GM12864 (cell line): ENCODE measurements around the gene NABP1.

ENCODE experiments used
- DNase-seq: peaks from one replicate; pipeline ENCODE4 v3.0.0-alpha.2; 2011; ENCODE audit warnings: low read depth
- H3K4me3 ChIP-seq: 2 replicates; pipeline ENCODE4 v1.5.1; 2011; ENCODE audit warnings: mild to moderate bottlenecking, low read depth, low read length, control low read depth
- TF ChIP-seq, protein P1 (sequence below): IDR thresholded peaks from 2 replicates; pipeline ENCODE4 v1.5.1; 2011; ENCODE audit warnings: low read depth, mild to moderate bottlenecking, moderate library complexity, low read length, control low read depth, inconsistent platforms; ENCODE audit errors: missing control alignments

Gene NABP1

DNA sequence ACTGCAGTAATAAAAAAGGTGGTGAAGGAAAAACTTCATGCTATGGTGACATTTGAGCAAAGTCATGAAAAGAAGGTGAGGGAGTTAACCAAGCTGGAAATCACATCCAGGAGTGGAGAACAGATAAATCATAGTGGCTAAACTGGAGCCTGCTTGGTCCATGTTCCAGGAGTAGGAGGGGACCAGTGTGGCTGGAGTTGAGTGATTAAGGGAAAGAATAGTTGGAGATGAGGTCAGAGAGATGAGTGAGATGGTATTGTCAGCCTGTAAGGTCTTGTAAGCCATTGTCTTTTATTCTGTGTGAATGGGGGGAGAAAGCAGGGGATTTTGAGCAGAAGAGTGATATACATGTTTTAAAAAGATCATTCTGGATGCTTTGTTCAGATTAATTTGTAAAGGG, 52.3 kb downstream of the NABP1 start:
- no peak for DNase-seq
- TF ChIP-seq, protein P1, sequence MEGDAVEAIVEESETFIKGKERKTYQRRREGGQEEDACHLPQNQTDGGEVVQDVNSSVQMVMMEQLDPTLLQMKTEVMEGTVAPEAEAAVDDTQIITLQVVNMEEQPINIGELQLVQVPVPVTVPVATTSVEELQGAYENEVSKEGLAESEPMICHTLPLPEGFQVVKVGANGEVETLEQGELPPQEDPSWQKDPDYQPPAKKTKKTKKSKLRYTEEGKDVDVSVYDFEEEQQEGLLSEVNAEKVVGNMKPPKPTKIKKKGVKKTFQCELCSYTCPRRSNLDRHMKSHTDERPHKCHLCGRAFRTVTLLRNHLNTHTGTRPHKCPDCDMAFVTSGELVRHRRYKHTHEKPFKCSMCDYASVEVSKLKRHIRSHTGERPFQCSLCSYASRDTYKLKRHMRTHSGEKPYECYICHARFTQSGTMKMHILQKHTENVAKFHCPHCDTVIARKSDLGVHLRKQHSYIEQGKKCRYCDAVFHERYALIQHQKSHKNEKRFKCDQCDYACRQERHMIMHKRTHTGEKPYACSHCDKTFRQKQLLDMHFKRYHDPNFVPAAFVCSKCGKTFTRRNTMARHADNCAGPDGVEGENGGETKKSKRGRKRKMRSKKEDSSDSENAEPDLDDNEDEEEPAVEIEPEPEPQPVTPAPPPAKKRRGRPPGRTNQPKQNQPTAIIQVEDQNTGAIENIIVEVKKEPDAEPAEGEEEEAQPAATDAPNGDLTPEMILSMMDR = no peak
- H3K4me3 ChIP-seq = no peak overlapping the region
